ENCODE data around the gene REELD1. TPM values are rescaled to one million over a fixed set of nuclear protein-coding genes. Genes with fewer than 3 reads are reported as not detected.

Gene REELD1
- total and polyA plus RNA-seq, 8 donors = 0.11 to 0.81 (median 0.27) TPM; not detected in 1

DNA sequence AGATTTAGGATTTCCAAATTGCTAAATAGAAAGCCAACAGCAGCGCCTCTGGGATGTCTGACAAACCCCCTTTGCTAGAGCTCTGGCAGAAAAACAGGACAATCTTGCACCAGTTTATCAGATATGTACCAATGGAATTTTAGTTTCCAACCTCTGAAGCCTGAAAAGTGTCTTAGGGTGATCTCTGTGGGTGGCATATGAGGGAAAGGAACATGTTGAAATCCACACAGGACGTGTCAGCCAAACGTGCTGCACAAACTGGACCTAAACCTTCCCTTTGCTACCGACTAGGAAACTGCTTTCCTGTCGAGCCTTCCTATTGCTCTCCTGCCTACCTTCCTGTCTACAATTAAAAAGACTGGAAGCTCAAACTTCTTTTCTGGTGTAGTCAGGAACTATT, 53.5 kb downstream of the REELD1 start:
- no peaks in the 10 kb centered on the region for H3K36me3 ChIP-seq
- H3K4me3 ChIP-seq = no peak overlapping the region
- TF ChIP-seq, protein P1, sequence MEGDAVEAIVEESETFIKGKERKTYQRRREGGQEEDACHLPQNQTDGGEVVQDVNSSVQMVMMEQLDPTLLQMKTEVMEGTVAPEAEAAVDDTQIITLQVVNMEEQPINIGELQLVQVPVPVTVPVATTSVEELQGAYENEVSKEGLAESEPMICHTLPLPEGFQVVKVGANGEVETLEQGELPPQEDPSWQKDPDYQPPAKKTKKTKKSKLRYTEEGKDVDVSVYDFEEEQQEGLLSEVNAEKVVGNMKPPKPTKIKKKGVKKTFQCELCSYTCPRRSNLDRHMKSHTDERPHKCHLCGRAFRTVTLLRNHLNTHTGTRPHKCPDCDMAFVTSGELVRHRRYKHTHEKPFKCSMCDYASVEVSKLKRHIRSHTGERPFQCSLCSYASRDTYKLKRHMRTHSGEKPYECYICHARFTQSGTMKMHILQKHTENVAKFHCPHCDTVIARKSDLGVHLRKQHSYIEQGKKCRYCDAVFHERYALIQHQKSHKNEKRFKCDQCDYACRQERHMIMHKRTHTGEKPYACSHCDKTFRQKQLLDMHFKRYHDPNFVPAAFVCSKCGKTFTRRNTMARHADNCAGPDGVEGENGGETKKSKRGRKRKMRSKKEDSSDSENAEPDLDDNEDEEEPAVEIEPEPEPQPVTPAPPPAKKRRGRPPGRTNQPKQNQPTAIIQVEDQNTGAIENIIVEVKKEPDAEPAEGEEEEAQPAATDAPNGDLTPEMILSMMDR (IDR thresholded peaks at IDR 0.05) = no peak
- no peaks in the 10 kb centered on the region for H3K9me3 ChIP-seq
- ATAC-seq = no peak
- no peaks in the 10 kb centered on the region for H3K4me1 ChIP-seq
- H3K27me3 ChIP-seq = no peaks in the 10 kb centered on the region
- intact Hi-C loops (cut with DNase I) = no loop called here
- DNase-seq = no peak
- H3K27ac ChIP-seq = no peak overlapping the region

DNA sequence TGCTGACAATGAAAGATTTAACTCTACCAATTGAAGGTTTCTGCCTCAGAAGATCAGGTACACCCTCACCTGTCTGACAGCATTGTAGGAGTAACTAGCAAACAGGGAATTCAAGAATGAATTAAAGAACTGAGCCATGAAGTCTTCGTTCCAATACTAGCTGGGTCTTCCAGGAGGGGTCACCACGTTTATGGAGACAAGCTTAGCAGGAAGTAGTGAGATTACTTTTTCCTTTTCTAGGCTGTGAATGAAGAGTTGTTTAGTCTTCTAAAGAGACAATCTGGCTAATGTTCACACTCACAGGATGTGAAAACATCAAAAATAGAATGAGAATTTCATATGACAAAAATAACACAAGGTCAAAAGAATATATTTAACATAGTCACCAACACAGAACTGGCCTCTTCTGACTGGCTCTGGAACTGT, 54.9 kb downstream of the REELD1 start:
- Histone ChIP-seq H3K9me3 (no peaks in the 10 kb centered on the region), H3K4me1 (no peaks in the 10 kb centered on the region), H3K27me3 (no peaks in the 10 kb centered on the region), H3K4me3 (no peak overlapping the region), H3K36me3 (no peaks in the 10 kb centered on the region), H3K27ac (no peak overlapping the region)
- TF ChIP-seq, protein P1 (IDR thresholded peaks at IDR 0.05) = no peak
- ATAC-seq = no peak
- intact Hi-C loops (cut with DNase I) = no loop called here
- no peak for DNase-seq

DNA sequence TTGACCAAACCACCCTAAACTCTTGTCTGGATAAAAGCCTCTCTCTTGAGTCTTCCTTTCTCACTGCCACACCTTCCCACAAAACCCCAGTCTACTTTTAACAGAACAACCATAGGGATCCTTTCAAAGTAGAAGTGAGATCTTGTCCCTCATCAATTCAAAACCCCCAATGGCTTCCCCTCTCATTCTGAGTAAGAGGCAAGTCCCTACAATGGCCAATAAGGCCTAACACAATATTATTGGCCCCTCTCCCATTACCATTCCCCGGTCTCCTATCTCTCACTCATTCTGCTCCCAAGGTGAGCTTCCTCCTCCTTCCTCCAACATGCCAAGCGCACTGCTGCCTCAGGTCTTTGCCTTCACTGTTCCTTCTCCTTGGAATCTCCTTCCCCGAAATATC, 57.1 kb downstream of the REELD1 start:
- no peaks in the 10 kb centered on the region for H3K9me3 ChIP-seq
- ATAC-seq (no peak), DNase-seq (no peak)
- intact Hi-C loops (cut with DNase I) = no loop called here
- no peak overlapping the region for H3K4me3 ChIP-seq
- no peaks in the 10 kb centered on the region for H3K4me1 ChIP-seq
- no peak overlapping the region for H3K27ac ChIP-seq
- TF ChIP-seq, protein P1 (IDR thresholded peaks at IDR 0.05) = no peak
- no peaks in the 10 kb centered on the region for H3K36me3 ChIP-seq
- H3K27me3 ChIP-seq = no peaks in the 10 kb centered on the region

DNA sequence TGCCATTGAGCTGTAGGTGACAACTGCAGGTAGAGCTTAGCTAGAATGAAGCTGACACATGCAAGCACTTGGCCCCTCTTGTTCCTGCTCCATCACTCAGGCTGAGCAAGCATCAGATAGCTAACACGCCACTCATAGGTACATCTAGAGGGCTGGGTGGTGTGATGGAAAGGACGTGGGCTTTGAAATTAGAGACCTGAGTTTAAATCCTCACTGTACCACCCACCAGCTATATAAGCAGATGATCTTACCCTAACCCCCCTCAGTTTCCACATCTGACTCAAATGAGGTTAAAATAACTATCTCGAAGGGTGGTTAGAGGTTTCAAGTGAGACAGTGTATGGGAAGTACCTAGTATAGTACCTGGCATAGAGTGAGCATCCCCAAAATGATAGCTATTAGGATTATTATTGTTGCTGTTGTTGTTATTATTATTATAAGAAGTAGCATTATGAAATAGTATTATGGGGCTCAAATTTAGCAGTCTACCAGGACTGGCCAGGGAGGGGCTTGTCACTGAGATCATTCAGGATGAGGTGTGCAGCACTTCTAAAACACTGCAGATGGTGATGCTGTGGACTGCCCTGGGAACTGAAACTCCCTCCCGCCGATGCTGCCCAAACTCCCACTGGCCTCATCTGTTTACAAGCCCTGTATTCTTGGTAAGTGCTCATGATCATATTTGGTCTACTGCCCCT, 59.0 kb downstream of the REELD1 start:
- Histone ChIP-seq H3K4me3 (no peak overlapping the region), H3K36me3 (no peaks in the 10 kb centered on the region), H3K4me1 (no peaks in the 10 kb centered on the region), H3K27ac (no peak overlapping the region), H3K27me3 (no peaks in the 10 kb centered on the region), H3K9me3 (no peaks in the 10 kb centered on the region)
- ATAC-seq = no peak
- TF ChIP-seq, protein P1 (IDR thresholded peaks at IDR 0.05) = no peak
- no peak for DNase-seq
- intact Hi-C loops (cut with DNase I) = no loop called here

DNA sequence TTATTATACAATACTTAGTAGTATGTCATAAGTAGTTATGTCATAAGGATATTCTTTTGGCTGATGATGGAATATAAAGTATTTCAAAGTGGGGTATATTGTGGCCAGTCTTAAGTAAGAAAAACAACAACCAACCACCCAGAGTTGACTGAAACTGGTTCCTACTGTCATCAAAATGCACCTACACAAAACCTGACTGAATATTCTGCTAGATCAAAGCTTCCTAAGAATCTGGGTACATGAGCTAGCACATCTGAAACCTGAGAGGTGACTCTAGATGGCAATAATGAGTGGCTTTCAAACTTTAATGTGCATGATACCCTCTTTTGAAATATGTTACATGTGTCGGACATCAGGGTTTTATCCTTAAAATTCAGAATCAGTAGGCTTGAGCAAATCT, 60.4 kb downstream of the REELD1 start:
- Histone ChIP-seq H3K4me3 (no peak overlapping the region), H3K4me1 (no peaks in the 10 kb centered on the region), H3K36me3 (no peaks in the 10 kb centered on the region), H3K9me3 (no peaks in the 10 kb centered on the region), H3K27me3 (no peaks in the 10 kb centered on the region), H3K27ac (no peak overlapping the region)
- no peak for DNase-seq
- intact Hi-C loops (cut with DNase I) = no loop called here
- TF ChIP-seq, protein P1 (IDR thresholded peaks at IDR 0.05) = no peak
- ATAC-seq = no peak

Measured in left lung (tissue), 10 donors.